Chondrocyte (in vitro differentiated cells): ENCODE measurements around the gene GRIK2. TPM values are rescaled to one million over a fixed set of nuclear protein-coding genes. Genes with fewer than 3 reads are reported as not detected.

Experiments
- DNase-seq: peaks from one replicate; pipeline ENCODE4 v3.0.0; 2021; ENCODE audit warnings: mixed read lengths, low spot score
- H3K27ac Mint-ChIP-seq: one replicate; pipeline ENCODE4 v1.8.0; 2021; ENCODE audit warnings: mild to moderate bottlenecking, moderate library complexity, mixed read lengths; ENCODE audit not compliant: unreplicated experiment
- H3K27me3 Mint-ChIP-seq: 2 replicates; pipeline ENCODE4 v1.8.0; 2021; ENCODE audit warnings: low read depth, mixed read lengths
- H3K36me3 Mint-ChIP-seq: 2 replicates; pipeline ENCODE4 v1.8.0; 2021; ENCODE audit warnings: low read depth, mixed read lengths
- H3K4me1 Mint-ChIP-seq: 2 replicates; pipeline ENCODE4 v1.8.0; 2021; ENCODE audit warnings: low read depth, mild to moderate bottlenecking, mixed read lengths
- H3K4me3 Mint-ChIP-seq: one replicate; pipeline ENCODE4 v1.8.0; 2021; ENCODE audit warnings: mild to moderate bottlenecking, moderate library complexity, mixed read lengths; ENCODE audit not compliant: unreplicated experiment
- H3K9me3 Mint-ChIP-seq: 2 replicates; pipeline ENCODE4 v1.8.0; 2021; ENCODE audit warnings: low read depth, mixed read lengths
- CTCF ChIP-seq: fragments of 200-600 bp; sonication (generic); IDR thresholded peaks from 2 replicates; pipeline ENCODE4 v1.5.0; 2021; ENCODE audit warnings: antibody characterized with exemption, mild to moderate bottlenecking, moderate library complexity
- total RNA-seq: library from RNA; stranded (reverse); gene quantifications from 3 replicates; pipeline ENCODE4 v1.2.1, GENCODE V29; 2021

The GRIK2 gene
- total RNA-seq, 1 donor from 2014 or later, result 8.2 TPM

- H3K9me3 Mint-ChIP-seq, result peaks cover 12% of the 10 kb centered on the region
- peaks cover 5% of the 10 kb centered on the region for H3K4me1 Mint-ChIP-seq
- no peak for TF ChIP-seq CTCF
- no peaks in the 10 kb centered on the region for H3K27me3 Mint-ChIP-seq
- DNase-seq, result no peak
- peaks cover 2% of the 10 kb centered on the region for H3K36me3 Mint-ChIP-seq
- no peak overlapping the region for H3K27ac Mint-ChIP-seq
- no peak overlapping the region for H3K4me3 Mint-ChIP-seq
Measured at GRCh38 chr6:101733899-101734298, 340.4 kb downstream of the GRIK2 start.

GRCh38 chr6:101738481-101738880, 345.0 kb downstream of the GRIK2 start:
- Mint-ChIP-seq H3K27ac (no peak overlapping the region), H3K27me3 (no peaks in the 10 kb centered on the region), H3K9me3 (peaks cover 12% of the 10 kb centered on the region), H3K4me1 (peaks cover 4% of the 10 kb centered on the region), H3K36me3 (peaks cover 2% of the 10 kb centered on the region), H3K4me3 (no peak overlapping the region)
- no peak for TF ChIP-seq CTCF
- DNase-seq, result no peak

GRCh38 chr6:101740631-101741030, 347.1 kb downstream of the GRIK2 start:
- TF ChIP-seq CTCF, result no peak
- Mint-ChIP-seq H3K4me3 (no peak overlapping the region), H3K27me3 (no peaks in the 10 kb centered on the region), H3K27ac (no peak overlapping the region), H3K36me3 (no peaks in the 10 kb centered on the region), H3K4me1 (peaks cover 4% of the 10 kb centered on the region), H3K9me3 (peaks cover 7% of the 10 kb centered on the region)
- DNase-seq, result no peak

GRCh38 chr6:101741474-101742171, 348.1 kb downstream of the GRIK2 start:
- H3K36me3 Mint-ChIP-seq, result no peaks in the 10 kb centered on the region
- no peak overlapping the region for H3K27ac Mint-ChIP-seq
- H3K27me3 Mint-ChIP-seq, result no peaks in the 10 kb centered on the region
- H3K9me3 Mint-ChIP-seq, result peaks cover 5% of the 10 kb centered on the region
- no peak for DNase-seq
- H3K4me3 Mint-ChIP-seq, result no peak overlapping the region
- TF ChIP-seq CTCF, result no peak
- H3K4me1 Mint-ChIP-seq, result peaks cover 4% of the 10 kb centered on the region

GRCh38 chr6:101747160-101747559, 353.7 kb downstream of the GRIK2 start:
- DNase-seq, result no peak
- Mint-ChIP-seq H3K9me3 (no peaks in the 10 kb centered on the region), H3K4me1 (no peaks in the 10 kb centered on the region), H3K27ac (no peak overlapping the region), H3K27me3 (no peaks in the 10 kb centered on the region), H3K4me3 (no peak overlapping the region), H3K36me3 (no peaks in the 10 kb centered on the region)
- no peak for TF ChIP-seq CTCF
